Pericardium fibroblast (primary cell): ENCODE results near the gene TMEM151B. TPM values are rescaled to one million over a fixed set of nuclear protein-coding genes. Genes with fewer than 3 reads are reported as not detected.

Experiments
- total RNA-seq: library from RNA; depleted of rRNA; stranded (reverse); fragments of >200 nt; gene quantifications from 2 replicates; pipeline ENCODE4 v1.2.3, GENCODE V29; 2015

Gene TMEM151B
- total RNA-seq = not detected in 2 replicates

DNA sequence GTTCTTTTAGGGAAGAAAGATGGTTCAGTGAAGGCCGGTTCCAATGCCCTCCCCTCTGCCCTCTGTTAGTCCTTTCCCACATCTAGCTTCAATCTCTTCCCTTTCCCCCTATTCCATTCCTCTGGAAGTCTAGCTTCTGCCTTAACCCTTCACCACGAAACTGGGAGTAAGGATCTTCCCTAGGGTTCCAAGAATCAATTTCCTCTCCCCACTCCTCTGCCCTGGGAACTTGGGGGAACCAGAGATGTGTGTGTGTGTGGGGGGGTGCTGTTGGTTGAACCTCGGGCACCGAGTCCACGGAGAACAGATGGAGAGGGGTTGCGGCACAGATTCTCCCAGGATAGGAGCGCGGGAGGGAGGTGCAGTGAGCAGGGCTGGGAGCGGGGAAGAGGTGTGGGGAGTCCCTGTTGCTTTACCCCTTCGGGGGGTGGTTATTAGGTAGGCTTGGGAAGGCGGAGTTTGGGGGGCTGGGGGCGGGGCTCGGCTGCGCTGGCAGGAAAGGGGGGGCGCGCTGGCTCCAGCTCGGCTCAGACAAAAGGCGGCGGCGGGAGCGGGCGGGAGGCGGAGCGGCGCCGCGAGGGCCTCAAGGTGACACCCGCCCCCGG, at the start of gene TMEM151B:
TSS of gene TMEM151B (plus strand) at position 530 of the 605 bp plus-strand sequence. CDS start 293 bp downstream, outside the sequence.

GRCh38 chr6:44223319-44224028, 46.8 kb upstream of the TMEM151B start, which contains the start of gene SLC29A1:
Gene SLC29A1, plus strand, starts transcription at chr6:44223595. Its CDS starts 3,719 bp downstream, at chr6:44227314.

GRCh38 chr6:44246663-44247337, 23.4 kb upstream of the TMEM151B start, which contains the start of gene HSP90AB1:
Gene HSP90AB1, plus strand, starts transcription at chr6:44247101. Its CDS starts 1,529 bp downstream, at chr6:44248630.

GRCh38 chr6:44257025-44257752, 13.1 kb upstream of the TMEM151B start, which contains the start of gene SLC35B2:
Gene SLC35B2, minus strand, starts transcription at chr6:44257528. Its CDS starts 118 bp downstream, at chr6:44257410.

GRCh38 chr6:44265007-44265721, 5.1 kb upstream of the TMEM151B start, which contains the start of gene NFKBIE:
Gene NFKBIE, minus strand, starts transcription at chr6:44265551. Its CDS starts 205 bp downstream, at chr6:44265346.

GRCh38 chr6:44312901-44313788, 42.9 kb downstream of the TMEM151B start, which contains the start of gene AARS2:
Gene AARS2, minus strand, starts transcription at chr6:44313347. Its CDS starts 24 bp downstream, at chr6:44313323.

DNA sequence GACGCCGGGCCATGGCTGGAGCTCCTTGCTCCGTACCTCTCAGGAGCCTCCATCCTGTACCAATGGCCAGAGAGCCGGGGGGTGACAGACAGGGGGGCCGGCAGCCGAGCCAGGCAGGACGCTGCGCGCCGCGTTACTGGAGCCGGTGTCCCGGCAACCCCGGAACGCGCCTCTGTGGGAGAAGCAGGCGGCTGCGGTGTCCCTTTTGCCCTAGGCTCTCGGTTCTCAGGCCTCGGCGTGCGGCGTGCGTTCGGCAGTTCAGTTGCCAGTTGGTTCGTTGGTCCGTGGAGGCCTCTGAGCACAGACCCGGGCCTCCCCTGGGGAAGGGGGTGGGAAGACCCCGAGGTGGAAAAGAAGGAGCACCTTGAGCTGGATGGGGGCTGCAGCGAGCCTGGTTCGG, 72.2 kb downstream of the TMEM151B start, which contains the start of gene SPATS1:
TSS of gene SPATS1 (plus strand) at position 162 of the 400 bp plus-strand sequence. CDS start 446 bp downstream, outside the sequence.

Other genes with a start within 250 kb of the TMEM151B start
- gene MRPL14, start 143.0 kb upstream of the TMEM151B start, total RNA-seq = 25.7 and 40.7 TPM in 2 replicates
- 22.6 and 25.8 TPM in 2 replicates for gene TMEM63B, start 142.9 kb upstream of the TMEM151B start, total RNA-seq
- 0.35 TPM in 1 of 2 replicates, not detected in the other for gene CAPN11, start 111.6 kb upstream of the TMEM151B start, total RNA-seq
- gene MYMX, start 53.5 kb upstream of the TMEM151B start, total RNA-seq = 0.60 TPM in 1 of 2 replicates, not detected in the other
- gene SLC29A1, start 46.9 kb upstream of the TMEM151B start, total RNA-seq = 7.9 and 33.3 TPM in 2 replicates
- gene HSP90AB1, start 23.3 kb upstream of the TMEM151B start, total RNA-seq = 534 and 585 TPM in 2 replicates
- 64.7 and 65.8 TPM in 2 replicates for gene SLC35B2, start 12.9 kb upstream of the TMEM151B start, total RNA-seq
- 3.0 and 9.2 TPM in 2 replicates for gene NFKBIE, start 4.9 kb upstream of the TMEM151B start, total RNA-seq
- gene AARS2, start 42.9 kb downstream of the TMEM151B start, total RNA-seq = 8.3 and 8.4 TPM in 2 replicates
- not detected in 2 replicates for gene SPATS1, start 72.2 kb downstream of the TMEM151B start, total RNA-seq
- 9.7 and 12.1 TPM in 2 replicates for gene CDC5L, start 117.3 kb downstream of the TMEM151B start, total RNA-seq